SK-N-SH (cell line): ENCODE measurements around the gene TUT1. TPM values are rescaled to one million over a fixed set of nuclear protein-coding genes. Genes with fewer than 3 reads are reported as not detected.

Experiments used
- CTCF ChIA-PET: fragments of 300-600, 350-600 bp; formaldehyde crosslinking; extraction: SDS; loops from one replicate; lab custom pipeline; 2021; lab: Yijun Ruan, JAX
- POLR2A ChIA-PET: fragments of 350-600 bp; sonication (Branson Sonifier 250); formaldehyde crosslinking; extraction: SDS; loops from one replicate; lab custom pipeline; 2020; ENCODE audit warnings: antibody characterized with exemption, inconsistent platforms; lab: Yijun Ruan, JAX
- DNase-seq: peaks from one replicate; pipeline ENCODE4 v3.0.0; 2012
- H2AFZ ChIP-seq: fragments of 200-600 bp; sonication (generic); 2 replicates; pipeline ENCODE4 v1.8.1; 2016; ENCODE audit warnings: antibody characterized with exemption, mild to moderate bottlenecking, low read depth
- H3F3A ChIP-seq: fragments of 200-600 bp; sonication (generic); replicated peaks from 2 replicates; pipeline ENCODE3; 2016; ENCODE audit warnings: antibody characterized with exemption, mild to moderate bottlenecking; ENCODE audit not compliant: insufficient read depth
- H3K27ac ChIP-seq, 2 experiments: fragments of 200-500 bp in 1 of 2; fragments of 200-600 bp in 1 of 2; sonication (Bioruptor generic) in 1 of 2; sonication (generic), shearing (Covaris generic) in 1 of 2; 2 replicates each; pipeline versions ENCODE4 v1.5.1 to v1.6.1; 2014 to 2016; ENCODE audit warnings: low read depth in 2 of 2, inconsistent platforms in 1 of 2, low read length in 1 of 2, mild to moderate bottlenecking in 1 of 2, mixed read lengths in 1 of 2
- H3K27me3 ChIP-seq: fragments of 200-600 bp; sonication (generic), shearing (Covaris generic); 2 replicates; pipeline ENCODE4 v1.6.1; 2016; ENCODE audit warnings: mixed run types; ENCODE audit not compliant: insufficient read depth
- H3K36me3 ChIP-seq, 2 experiments: fragments of 200-500 bp in 1 of 2; fragments of 200-600 bp in 1 of 2; sonication (Bioruptor generic) in 1 of 2; sonication (generic) in 1 of 2; replicated peaks in 1 of 2; 2 replicates each; pipeline versions ENCODE3 to v1.5.1; 2014 to 2016; ENCODE audit warnings: low read length in 1 of 2, mild to moderate bottlenecking in 1 of 2; ENCODE audit not compliant: insufficient read depth in 2 of 2, control insufficient read depth in 1 of 2
- H3K4me1 ChIP-seq, 2 experiments: fragments of 200-500 bp in 1 of 2; fragments of 200-600 bp in 1 of 2; sonication (Bioruptor generic) in 1 of 2; sonication (generic), shearing (Covaris generic) in 1 of 2; 2 replicates each; pipeline versions ENCODE4 v1.5.1 to v1.6.1; 2014 to 2016; ENCODE audit warnings: low read depth in 1 of 2, low read length in 1 of 2, mixed run types in 1 of 2; ENCODE audit not compliant: insufficient read depth in 2 of 2, control insufficient read depth in 1 of 2
- H3K4me2 ChIP-seq: fragments of 200-600 bp; sonication (generic), shearing (Covaris generic); 2 replicates; pipeline ENCODE4 v1.6.1; 2017; ENCODE audit warnings: mixed run types
- H3K4me3 ChIP-seq, 2 experiments: fragments of 200-500 bp in 1 of 2; fragments of 200-600 bp in 1 of 2; sonication (Bioruptor generic) in 1 of 2; sonication (generic), shearing (Covaris generic) in 1 of 2; 2 replicates each; pipeline versions ENCODE4 v1.5.1 to v1.8.1; 2014 to 2016; ENCODE audit warnings: low read depth in 2 of 2, inconsistent platforms in 1 of 2, low read length in 1 of 2, mild to moderate bottlenecking in 1 of 2, mixed read lengths in 1 of 2, moderate library complexity in 1 of 2
- H3K79me2 ChIP-seq: fragments of 200-600 bp; sonication (generic); 2 replicates; pipeline ENCODE4 v1.8.1; 2017; ENCODE audit warnings: mild to moderate bottlenecking; ENCODE audit not compliant: insufficient read depth
- H3K9ac ChIP-seq: fragments of 200-600 bp; sonication (generic); 2 replicates; pipeline ENCODE4 v1.6.1; 2017; ENCODE audit warnings: mixed run types
- H3K9me2 ChIP-seq: fragments of 200-600 bp; sonication (generic); 2 replicates; pipeline ENCODE4 v1.6.1; 2017; ENCODE audit warnings: mixed run types
- H3K9me3 ChIP-seq: fragments of 200-600 bp; sonication (generic); 2 replicates; pipeline ENCODE4 v1.6.1; 2017; ENCODE audit warnings: mixed run types, mild to moderate bottlenecking, moderate library complexity
- H4K20me1 ChIP-seq: fragments of 200-600 bp; sonication (generic); 2 replicates; pipeline ENCODE4 v1.6.1; 2017; ENCODE audit warnings: mild to moderate bottlenecking, mixed run types; ENCODE audit not compliant: insufficient read depth
- EP300 ChIP-seq, 2 experiments: IDR thresholded peaks; 2 replicates each; pipeline versions ENCODE4 v1.4.0 to v1.6.1; 2012; ENCODE audit warnings: borderline replicate concordance in 1 of 2, low read depth in 1 of 2, low read length in 1 of 2
- GATA2 ChIP-seq: sonication (generic); formaldehyde crosslinking; IDR thresholded peaks from 2 replicates; pipeline ENCODE4 v1.5.0; 2020; ENCODE audit warnings: mild to moderate bottlenecking, missing genetic modification reagents
- JUND ChIP-seq: IDR thresholded peaks from 2 replicates; pipeline ENCODE4 v1.4.0; 2012
- NFIC ChIP-seq: IDR thresholded peaks from 2 replicates; pipeline ENCODE4 v1.4.0; 2012; ENCODE audit warnings: borderline replicate concordance
- RFX5 ChIP-seq: IDR thresholded peaks from 2 replicates; pipeline ENCODE4 v1.6.1; 2012; ENCODE audit warnings: mild to moderate bottlenecking, improper control_type of control experiment, low read length
- RXRA ChIP-seq: IDR thresholded peaks from 2 replicates; pipeline ENCODE4 v1.4.0; 2012; ENCODE audit warnings: low read depth, mild to moderate bottlenecking, borderline replicate concordance
- WGBS: methylation state at CpG from one replicate; pipeline ENCODE4 v1.1.6; 2017; ENCODE audit warnings: low lambda C conversion rate; 5-methylcytosine and 5-hydroxymethylcytosine counted together
- polyA plus RNA-seq, 3 experiments: library from polyadenylated mRNA; depleted of rRNA; stranded (reverse); fragments of >200 nt; gene quantifications; 2 replicates each; pipeline ENCODE4 v1.2.3, GENCODE V29; 2012
- TF ChIP-seq, protein P1 (sequence below): IDR thresholded peaks from 2 replicates; pipeline ENCODE4 v1.6.1; 2012; ENCODE audit warnings: mild to moderate bottlenecking, low read depth, low read length, moderate library complexity

The TUT1 gene
- polyA plus RNA-seq, 1 of the 3 experiments (the other 2 are of a cell fraction) = 27.3 TPM

DNA sequence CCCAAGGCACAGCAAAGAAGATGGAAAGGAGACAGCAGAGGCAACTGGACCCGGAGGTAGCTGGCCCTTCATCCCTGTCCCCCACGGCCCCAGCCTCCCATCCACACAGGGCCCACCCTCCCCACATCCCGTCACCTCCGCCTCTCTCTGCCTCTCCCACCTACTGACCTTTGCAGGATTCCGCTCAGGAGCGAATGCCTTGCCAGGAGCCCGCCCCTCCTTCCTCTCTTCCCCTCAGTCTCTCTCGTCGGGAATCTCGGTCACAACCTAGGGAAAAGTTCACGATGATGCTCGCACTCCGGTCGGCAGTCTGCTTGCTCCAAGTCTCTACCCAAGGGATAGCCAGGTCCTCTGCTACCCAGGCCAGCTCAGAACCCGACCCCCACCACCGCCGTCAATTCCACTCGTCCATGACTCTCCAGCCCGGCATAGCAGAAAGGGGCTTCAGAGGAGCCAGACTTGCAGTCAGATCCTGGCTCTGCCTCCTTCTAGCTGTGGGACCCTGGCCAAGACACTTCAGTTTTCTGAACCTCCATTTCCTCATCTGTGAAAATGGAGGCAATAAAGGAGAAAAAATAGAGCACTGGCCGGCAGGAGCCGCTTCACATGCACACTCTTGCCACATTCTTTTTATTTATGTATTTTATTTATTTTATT, 54.9 kb downstream of the TUT1 start:
- TF ChIP-seq NFIC = no peak
- TF ChIP-seq, all 33 proteins: peak for 0
- H4K20me1 ChIP-seq = peaks cover 99% of the 10 kb centered on the region
- H2AFZ ChIP-seq = no peak overlapping the region
- H3K4me2 ChIP-seq = no peak overlapping the region
- no peaks in the 10 kb centered on the region for H3K27me3 ChIP-seq
- POLR2A ChIA-PET = no interaction called here
- H3K27ac ChIP-seq = no peak overlapping the region
- no peaks in the 10 kb centered on the region for H3K9me2 ChIP-seq
- no peaks in the 10 kb centered on the region for H3K9me3 ChIP-seq
- peaks cover 45 to 48% of the 10 kb centered on the region in 2 experiments for H3K36me3 ChIP-seq
- peaks cover 21% of the 10 kb centered on the region for H3F3A ChIP-seq
- WGBS = 94% methylated on average over 19 of the region's 21 CpGs
- peaks cover 99% of the 10 kb centered on the region for H3K79me2 ChIP-seq
- no peak for DNase-seq
- H3K9ac ChIP-seq = no peak overlapping the region
- CTCF ChIA-PET = interaction anchor here (10.9 kb wide), 1 partner anchor 111 kb away, joined by 183 read pairs; no protein-coding TSS in a partner anchor
- H3K4me3 ChIP-seq = no peak overlapping the region
- peaks cover 34 to 35% of the 10 kb centered on the region in 2 experiments for H3K4me1 ChIP-seq

DNA sequence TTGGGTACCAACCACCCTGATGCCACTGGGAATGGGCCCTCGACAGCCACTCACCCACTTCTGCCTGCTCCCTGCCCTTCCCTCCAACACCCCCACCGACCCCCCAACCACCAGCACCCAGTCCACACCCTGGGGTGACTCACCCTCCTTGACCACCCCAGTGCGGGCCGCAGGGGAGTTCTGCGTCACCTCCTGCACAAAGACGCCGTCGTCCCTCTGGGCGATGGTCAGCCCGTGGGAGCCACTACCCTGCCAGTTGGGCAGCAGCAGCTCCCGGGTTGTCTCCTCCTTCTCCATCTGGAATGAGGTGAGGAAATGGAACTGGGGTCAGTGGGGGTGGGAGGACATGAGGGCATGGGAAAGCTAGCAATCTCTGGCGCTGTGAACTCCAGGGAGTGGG, 55.5 kb downstream of the TUT1 start:
- no peak for DNase-seq
- CTCF ChIA-PET = interaction anchor here (1.1 to 10.9 kb wide), 2 partner anchors 11 to 110 kb away, joined by 3 to 183 read pairs; no protein-coding TSS in a partner anchor
- no peaks in the 10 kb centered on the region for H3K27me3 ChIP-seq

More for the DNA sequence above, 55.5 kb downstream of the TUT1 start:
- Histone ChIP-seq H3K4me1 (peaks cover 28 to 29% of the 10 kb centered on the region in 2 experiments), H3K79me2 (peaks cover 99% of the 10 kb centered on the region), H3K9ac (no peak overlapping the region), H3K9me3 (no peaks in the 10 kb centered on the region), H2AFZ (no peak overlapping the region), H4K20me1 (peaks cover 99% of the 10 kb centered on the region), H3K36me3 (peaks cover 50 to 52% of the 10 kb centered on the region in 2 experiments), H3K4me2 (no peak overlapping the region), H3F3A (peaks cover 15% of the 10 kb centered on the region), H3K4me3 (no peak overlapping the region), H3K9me2 (no peaks in the 10 kb centered on the region), H3K27ac (no peak overlapping the region)
- POLR2A ChIA-PET = no interaction called here
- WGBS = 99% methylated on average over 10 of the region's 12 CpGs
- TF ChIP-seq JUND (no peak), RFX5 (no peak), RXRA (no peak), GATA2 (CRISPR knock-in tag) (no peak), EP300 (IDR thresholded peaks at IDR 0.05; ENCODE audit: borderline replicate concordance in 1 of 2, low read depth in 1 of 2, low read length in 1 of 2) (no peak)
- TF ChIP-seq, protein P1, sequence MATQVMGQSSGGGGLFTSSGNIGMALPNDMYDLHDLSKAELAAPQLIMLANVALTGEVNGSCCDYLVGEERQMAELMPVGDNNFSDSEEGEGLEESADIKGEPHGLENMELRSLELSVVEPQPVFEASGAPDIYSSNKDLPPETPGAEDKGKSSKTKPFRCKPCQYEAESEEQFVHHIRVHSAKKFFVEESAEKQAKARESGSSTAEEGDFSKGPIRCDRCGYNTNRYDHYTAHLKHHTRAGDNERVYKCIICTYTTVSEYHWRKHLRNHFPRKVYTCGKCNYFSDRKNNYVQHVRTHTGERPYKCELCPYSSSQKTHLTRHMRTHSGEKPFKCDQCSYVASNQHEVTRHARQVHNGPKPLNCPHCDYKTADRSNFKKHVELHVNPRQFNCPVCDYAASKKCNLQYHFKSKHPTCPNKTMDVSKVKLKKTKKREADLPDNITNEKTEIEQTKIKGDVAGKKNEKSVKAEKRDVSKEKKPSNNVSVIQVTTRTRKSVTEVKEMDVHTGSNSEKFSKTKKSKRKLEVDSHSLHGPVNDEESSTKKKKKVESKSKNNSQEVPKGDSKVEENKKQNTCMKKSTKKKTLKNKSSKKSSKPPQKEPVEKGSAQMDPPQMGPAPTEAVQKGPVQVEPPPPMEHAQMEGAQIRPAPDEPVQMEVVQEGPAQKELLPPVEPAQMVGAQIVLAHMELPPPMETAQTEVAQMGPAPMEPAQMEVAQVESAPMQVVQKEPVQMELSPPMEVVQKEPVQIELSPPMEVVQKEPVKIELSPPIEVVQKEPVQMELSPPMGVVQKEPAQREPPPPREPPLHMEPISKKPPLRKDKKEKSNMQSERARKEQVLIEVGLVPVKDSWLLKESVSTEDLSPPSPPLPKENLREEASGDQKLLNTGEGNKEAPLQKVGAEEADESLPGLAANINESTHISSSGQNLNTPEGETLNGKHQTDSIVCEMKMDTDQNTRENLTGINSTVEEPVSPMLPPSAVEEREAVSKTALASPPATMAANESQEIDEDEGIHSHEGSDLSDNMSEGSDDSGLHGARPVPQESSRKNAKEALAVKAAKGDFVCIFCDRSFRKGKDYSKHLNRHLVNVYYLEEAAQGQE = no peak
